IPS DF 6.9 (cell line): ENCODE results near the gene TMEM11.
"Not testable (repeated sequence)": the region's sequence is repeated elsewhere in the genome, so short reads cannot be mapped to it uniquely, and the experiment has no call there.

Experiments used
- DNase-seq: peaks from one replicate; pipeline ENCODE4 v3.0.0-alpha.2; 2013; ENCODE audit warnings: low read depth, low spot score
- H3K27ac ChIP-seq: one replicate; pipeline ENCODE4 v1.5.1; 2013; ENCODE audit warnings: low read length, control low read depth
- H3K27me3 ChIP-seq: 2 replicates; pipeline ENCODE4 v1.6.1; 2013; ENCODE audit warnings: mild to moderate bottlenecking, low read length; ENCODE audit not compliant: control insufficient read depth, insufficient read depth
- H3K36me3 ChIP-seq: 2 replicates; pipeline ENCODE4 v1.6.1; 2013; ENCODE audit warnings: low read length; ENCODE audit not compliant: control insufficient read depth, insufficient read depth
- H3K4me1 ChIP-seq: 2 replicates; pipeline ENCODE4 v1.6.1; 2013; ENCODE audit warnings: low read length; ENCODE audit not compliant: control insufficient read depth, insufficient read depth
- H3K4me3 ChIP-seq: 2 replicates; pipeline ENCODE4 v1.5.1; 2013; ENCODE audit warnings: mild to moderate bottlenecking, low read length
- H3K9me3 ChIP-seq: 2 replicates; pipeline ENCODE4 v1.6.1; 2013; ENCODE audit warnings: low read length, inconsistent platforms; ENCODE audit not compliant: control insufficient read depth, insufficient read depth
- WGBS: extraction: QIAGEN DNeasy Blood & Tissue Kit; methylation state at CpG from one replicate; pipeline ENCODE4 v1.1.7; 2013; ENCODE audit warnings: mixed read lengths, missing lambda C conversion rate; ENCODE audit not compliant: insufficient read length, insufficient coverage; 5-methylcytosine and 5-hydroxymethylcytosine counted together

TMEM11 gene

DNA sequence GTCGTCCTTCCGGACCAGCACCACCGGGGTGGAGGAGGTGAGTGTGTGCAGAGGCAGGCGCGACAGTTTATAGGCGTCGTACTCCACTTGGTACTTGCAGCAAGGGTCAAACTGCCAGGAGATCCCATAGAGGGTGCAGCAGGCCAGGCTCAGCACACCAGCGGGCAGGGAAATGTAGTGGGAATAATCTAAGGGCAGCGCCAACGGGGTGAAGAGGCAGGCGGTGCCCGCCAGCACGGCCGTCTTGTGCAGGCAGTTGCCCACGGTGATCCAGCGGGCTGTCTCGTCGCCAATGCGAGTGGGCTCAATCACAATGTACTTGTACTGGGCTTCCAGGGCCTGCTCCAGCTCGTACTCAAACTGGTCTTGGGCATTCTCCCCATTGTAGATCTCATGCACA, 15.6 kb downstream of the TMEM11 start:
- WGBS = no CpG with 5 or more reads among the region's 20 CpGs
- Histone ChIP-seq H3K36me3 (peaks cover 11% of the 10 kb centered on the region), H3K4me3 (no peak overlapping the region), H3K27me3 (no peaks in the 10 kb centered on the region), H3K9me3 (no peaks in the 10 kb centered on the region), H3K4me1 (peaks cover 16% of the 10 kb centered on the region), H3K27ac (no peak overlapping the region)
- DNase-seq = no peak

- DNase-seq = no peak
- WGBS = no CpG with 5 or more reads among the region's 5 CpGs
Measured at GRCh38 chr17:21196126-21196525, 17.8 kb downstream of the TMEM11 start.

DNA sequence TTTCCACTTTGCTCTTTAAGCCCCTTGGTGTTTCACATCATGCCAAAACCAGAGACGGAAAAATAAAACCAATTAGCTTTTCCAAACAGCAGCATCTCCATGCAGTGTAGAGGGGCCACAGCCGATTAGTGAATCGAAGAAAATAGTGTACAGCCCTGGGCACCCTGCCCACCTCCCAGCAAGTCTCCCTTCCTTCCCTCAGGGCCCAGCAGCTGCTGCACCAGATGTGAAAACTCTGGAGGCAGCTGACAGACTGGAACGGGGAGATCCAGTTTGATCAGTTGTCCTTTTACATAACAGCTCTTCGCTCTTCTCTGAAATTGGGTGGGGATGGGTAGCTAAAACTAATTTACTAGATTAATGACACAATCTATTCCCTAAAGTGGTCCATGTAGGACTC, 19.3 kb downstream of the TMEM11 start:
- peaks cover 4% of the 10 kb centered on the region for H3K4me1 ChIP-seq
- H3K9me3 ChIP-seq = no peaks in the 10 kb centered on the region
- peaks cover 11% of the 10 kb centered on the region for H3K36me3 ChIP-seq
- WGBS = no CpG with 5 or more reads among the region's 5 CpGs
- no peak overlapping the region for H3K27ac ChIP-seq
- DNase-seq = no peak
- no peaks in the 10 kb centered on the region for H3K27me3 ChIP-seq
- H3K4me3 ChIP-seq = no peak overlapping the region

More at GRCh38 chr17:21196126-21196525, 17.8 kb downstream of the TMEM11 start:
- peaks cover 14% of the 10 kb centered on the region for H3K4me1 ChIP-seq
- no peak overlapping the region for H3K4me3 ChIP-seq
- peaks cover 11% of the 10 kb centered on the region for H3K36me3 ChIP-seq
- H3K27ac ChIP-seq = no peak overlapping the region
- no peaks in the 10 kb centered on the region for H3K9me3 ChIP-seq
- H3K27me3 ChIP-seq = no peaks in the 10 kb centered on the region

- no CpG with 5 or more reads among the region's 8 CpGs for WGBS
- Histone ChIP-seq H3K36me3 (peaks cover 11% of the 10 kb centered on the region), H3K27me3 (no peaks in the 10 kb centered on the region), H3K4me1 (peaks cover 2% of the 10 kb centered on the region), H3K27ac (no peak overlapping the region), H3K9me3 (no peaks in the 10 kb centered on the region), H3K4me3 (no peak overlapping the region)
- no peak for DNase-seq
Measured at GRCh38 chr17:21194226-21194625, 19.7 kb downstream of the TMEM11 start.

- WGBS = no CpG with 5 or more reads among the region's 5 CpGs
- peaks cover 6% of the 10 kb centered on the region for H3K36me3 ChIP-seq
Measured at GRCh38 chr17:21193031-21193430, 20.9 kb downstream of the TMEM11 start.

DNA sequence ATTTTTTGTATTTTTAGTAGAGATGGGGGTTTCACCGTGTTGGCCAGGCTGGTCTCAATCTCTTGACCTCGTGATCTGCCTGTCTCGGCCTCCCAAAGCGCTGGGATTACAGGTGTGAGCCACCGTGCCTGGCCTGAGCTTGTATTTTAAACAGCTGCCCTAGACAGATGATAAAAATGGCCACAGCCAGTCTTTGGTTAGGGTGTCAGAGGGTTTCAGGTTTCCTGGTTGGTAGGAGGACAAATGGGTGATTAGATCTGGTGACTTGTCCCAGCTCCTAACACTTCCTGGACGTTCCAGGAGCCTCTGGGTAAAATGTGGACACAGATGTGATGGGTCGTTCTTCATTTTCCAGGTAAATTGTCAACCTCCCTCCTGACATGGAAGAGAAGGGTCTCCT, 21.5 kb downstream of the TMEM11 start:
- H3K9me3 ChIP-seq, H3K27me3 ChIP-seq, H3K36me3 ChIP-seq, H3K27ac ChIP-seq, H3K4me3 ChIP-seq, H3K4me1 ChIP-seq, DNase-seq: not testable (repeated sequence)
- WGBS = no CpG with 5 or more reads among the region's 7 CpGs

More at GRCh38 chr17:21193031-21193430, 20.9 kb downstream of the TMEM11 start:
- H3K4me1 ChIP-seq = no peaks in the 10 kb centered on the region; the same call in 1 of the 2 replicates
- no peaks in the 10 kb centered on the region for H3K27me3 ChIP-seq
- no peaks in the 10 kb centered on the region for H3K9me3 ChIP-seq
- H3K4me3 ChIP-seq = no peak overlapping the region
- H3K27ac ChIP-seq = no peak overlapping the region
- no peak for DNase-seq

DNA sequence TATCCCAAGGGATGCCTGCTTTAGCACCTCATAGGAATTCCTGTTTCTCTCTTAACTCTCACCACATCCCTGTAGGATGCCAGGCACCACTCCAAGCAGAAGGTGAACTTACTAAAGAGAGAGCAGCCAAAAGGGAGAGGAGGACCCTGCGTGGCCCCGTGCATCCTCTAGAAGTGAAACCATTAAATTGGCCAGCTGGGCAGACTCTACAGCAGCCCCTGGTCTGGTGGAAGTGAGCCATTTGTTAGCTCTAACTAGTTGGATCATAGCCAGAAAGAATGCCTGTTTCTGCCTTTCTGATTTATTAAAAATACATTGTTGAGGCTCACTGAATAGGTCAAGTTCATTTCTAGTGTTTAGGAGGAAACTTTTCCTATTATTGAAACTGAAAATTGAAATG, 22.3 kb downstream of the TMEM11 start:
- H3K4me1 ChIP-seq = no peaks in the 10 kb centered on the region; the same call in 1 of the 2 replicates
- WGBS = no CpG with 5 or more reads among the region's 2 CpGs
- H3K36me3 ChIP-seq = no peaks in the 10 kb centered on the region

GRCh38 chr17:21190078-21190477, 23.9 kb downstream of the TMEM11 start:
- H3K27ac ChIP-seq = no peak overlapping the region
- no peaks in the 10 kb centered on the region; the same call in 1 of the 2 replicates for H3K4me1 ChIP-seq
- WGBS = no CpG with 5 or more reads among the region's 6 CpGs
- DNase-seq = no peak
- H3K4me3 ChIP-seq = no peak overlapping the region
- no peaks in the 10 kb centered on the region for H3K9me3 ChIP-seq
- H3K27me3 ChIP-seq = no peaks in the 10 kb centered on the region
- no peaks in the 10 kb centered on the region for H3K36me3 ChIP-seq

More for the DNA sequence above, 22.3 kb downstream of the TMEM11 start:
- no peaks in the 10 kb centered on the region for H3K9me3 ChIP-seq
- no peak for DNase-seq
- H3K27me3 ChIP-seq = no peaks in the 10 kb centered on the region
- no peak overlapping the region for H3K4me3 ChIP-seq
- no peak overlapping the region for H3K27ac ChIP-seq

GRCh38 chr17:21189361-21189760, 24.6 kb downstream of the TMEM11 start:
- no peaks in the 10 kb centered on the region for H3K9me3 ChIP-seq
- H3K27me3 ChIP-seq = no peaks in the 10 kb centered on the region
- H3K4me3 ChIP-seq = no peak overlapping the region
- no peak overlapping the region for H3K27ac ChIP-seq
- H3K4me1 ChIP-seq = no peaks in the 10 kb centered on the region; the same call in 1 of the 2 replicates
- DNase-seq = no peak
- no peaks in the 10 kb centered on the region for H3K36me3 ChIP-seq
- no CpG with 5 or more reads among the region's 4 CpGs for WGBS

- H3K27ac ChIP-seq = no peak overlapping the region
- DNase-seq = no peak
- WGBS = no CpG with 5 or more reads among the region's 6 CpGs
- H3K4me1 ChIP-seq = no peaks in the 10 kb centered on the region; the same call in 1 of the 2 replicates
- H3K36me3 ChIP-seq = no peaks in the 10 kb centered on the region
- H3K4me3 ChIP-seq = no peak overlapping the region
- H3K9me3 ChIP-seq = no peaks in the 10 kb centered on the region
- no peaks in the 10 kb centered on the region for H3K27me3 ChIP-seq
Measured at GRCh38 chr17:21186399-21187187, 27.4 kb downstream of the TMEM11 start.

DNA sequence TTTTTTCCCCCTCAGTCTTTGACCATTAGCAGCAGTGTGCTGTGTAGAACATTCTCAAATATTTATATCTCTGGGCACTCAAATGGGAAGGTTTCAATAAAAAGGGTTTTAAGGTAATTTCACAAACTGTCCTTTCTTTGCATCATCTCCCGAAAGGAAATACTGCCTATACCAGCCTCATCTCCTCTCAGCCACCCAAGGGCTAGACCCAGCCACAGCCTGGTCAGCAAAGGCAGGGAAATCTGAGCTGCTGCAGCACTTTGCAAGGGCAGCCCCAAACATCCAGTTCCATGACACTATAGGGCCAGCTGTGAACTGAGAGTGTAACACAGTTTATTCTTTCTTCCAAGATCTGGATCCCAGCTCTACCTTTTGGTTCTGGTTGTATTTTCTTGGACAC, 28.9 kb downstream of the TMEM11 start:
- DNase-seq = no peak

More for the DNA sequence above, 28.9 kb downstream of the TMEM11 start:
- WGBS = no CpG with 5 or more reads among the region's 1 CpG
- no peaks in the 10 kb centered on the region for H3K4me1 ChIP-seq
- H3K27ac ChIP-seq = no peak overlapping the region
- H3K4me3 ChIP-seq = no peak overlapping the region
- H3K36me3 ChIP-seq = no peaks in the 10 kb centered on the region
- H3K27me3 ChIP-seq = no peaks in the 10 kb centered on the region
- no peaks in the 10 kb centered on the region for H3K9me3 ChIP-seq
